Right atrium auricular region (tissue), 2 donors: ENCODE data around the gene SMAD2. TPM values are rescaled to one million over a fixed set of nuclear protein-coding genes. Genes with fewer than 3 reads are reported as not detected.

ENCODE experiments used
- DNase-seq: peaks from one replicate; pipeline ENCODE4 v3.0.0-alpha.2; 2019; ENCODE audit warnings: low spot score
- H3K27ac ChIP-seq, 2 donors: fragments of 200-600 bp; sonication (generic); 1 replicate in 1 of 2; 2 replicates in 1 of 2; pipeline ENCODE4 v1.5.1; 2016 to 2019
- H3K27me3 ChIP-seq, 2 donors: fragments of 200-600 bp; sonication (generic); one replicate each; pipeline versions ENCODE4 v1.5.1 to v1.6.0; 2017 to 2019
- H3K36me3 ChIP-seq: fragments of 200-600 bp; sonication (generic); one replicate; pipeline ENCODE4 v1.5.1; 2016
- H3K4me1 ChIP-seq, 2 donors: fragments of 200-600 bp; sonication (generic); one replicate each; pipeline versions ENCODE4 v1.5.1 to v1.6.0; 2017 to 2019
- H3K4me3 ChIP-seq, 2 donors: fragments of 200-600 bp; sonication (generic); 1 replicate in 1 of 2; 2 replicates in 1 of 2; pipeline ENCODE4 v1.5.1; 2017 to 2019; ENCODE audit warnings: mild to moderate bottlenecking in 1 of 2, moderate library complexity in 1 of 2
- H3K9me3 ChIP-seq, 2 donors: fragments of 200-600 bp; sonication (generic); one replicate each; pipeline ENCODE4 v1.5.1; 2019
- CTCF ChIP-seq, 2 donors: fragments of 200-600 bp; sonication (generic); IDR thresholded peaks; one replicate each; pipeline ENCODE4 v1.5.1; 2019; ENCODE audit warnings: antibody characterized with exemption in 2 of 2
- total RNA-seq, 2 donors: library from RNA; depleted of rRNA; stranded (reverse); fragments of >200 nt; gene quantifications; one replicate each; pipeline ENCODE4 v1.1.0, GENCODE V29; 2016

The SMAD2 gene
- total RNA-seq, 2 donors from 2014 or later: 54.8 to 81.1 TPM

- Histone ChIP-seq H3K4me3 (no peak overlapping the region), H3K4me1 (peaks cover 0 to 7% of the 10 kb centered on the region in 2 donors), H3K9me3 (no peaks in the 10 kb centered on the region), H3K27ac (no peak overlapping the region), H3K27me3 (no peaks in the 10 kb centered on the region), H3K36me3 (peaks cover 6% of the 10 kb centered on the region)
- TF ChIP-seq CTCF (IDR thresholded peaks at IDR 0.05): no peak
- DNase-seq: no peak
Observed at GRCh38 chr18:47876813-47877212, 53.6 kb downstream of the SMAD2 start.

DNA sequence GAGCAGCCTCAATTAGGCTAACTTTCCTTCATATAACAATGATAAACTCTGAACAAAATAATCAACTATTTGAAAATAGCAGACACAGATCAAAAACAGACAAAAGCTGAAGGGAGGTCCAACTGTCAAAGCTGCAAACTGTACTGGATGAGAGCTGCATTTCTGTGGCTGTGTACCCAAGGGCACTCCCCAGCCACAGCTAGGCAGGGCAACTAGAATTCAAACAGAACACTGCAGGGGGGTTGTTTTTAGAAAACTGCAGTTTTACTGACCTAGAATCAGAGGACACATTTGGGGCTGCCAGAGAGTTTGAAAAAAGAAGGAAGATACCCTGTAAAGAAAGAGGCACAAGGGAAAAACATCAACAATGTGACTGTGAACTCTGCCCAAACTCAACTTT, 56.8 kb downstream of the SMAD2 start:
- H3K9me3 ChIP-seq: no peaks in the 10 kb centered on the region
- no peak for DNase-seq

DNA sequence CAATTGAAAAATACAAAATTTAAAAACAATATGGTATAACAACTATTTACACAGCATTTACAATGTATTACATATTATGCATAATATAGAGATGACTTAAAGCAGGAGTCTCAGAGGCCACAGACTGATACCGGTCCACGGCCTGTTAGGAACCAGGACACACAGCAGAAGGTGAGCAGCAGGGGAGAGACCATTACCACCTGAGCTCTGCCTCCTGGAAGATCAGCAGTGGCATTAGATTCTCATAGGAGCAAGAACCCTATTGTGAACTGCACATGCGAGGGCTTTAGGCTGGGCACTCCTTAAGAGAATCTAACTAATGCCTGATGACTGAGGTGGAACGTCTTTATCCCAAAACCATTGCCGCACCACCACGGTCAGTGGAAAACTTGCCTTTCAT, 58.0 kb downstream of the SMAD2 start:
- no peak overlapping the region for H3K27ac ChIP-seq
- no peaks in the 10 kb centered on the region for H3K27me3 ChIP-seq
- DNase-seq: no peak
- TF ChIP-seq CTCF (IDR thresholded peaks at IDR 0.05): no peak
- no peak overlapping the region for H3K4me3 ChIP-seq
- no peaks in the 10 kb centered on the region for H3K9me3 ChIP-seq
- H3K4me1 ChIP-seq: peaks cover 0 to 7% of the 10 kb centered on the region in 2 donors
- peaks cover 4% of the 10 kb centered on the region for H3K36me3 ChIP-seq

More for the DNA sequence above, 56.8 kb downstream of the SMAD2 start:
- no peak overlapping the region for H3K27ac ChIP-seq
- no peak overlapping the region for H3K4me3 ChIP-seq
- no peaks in the 10 kb centered on the region for H3K27me3 ChIP-seq
- TF ChIP-seq CTCF (IDR thresholded peaks at IDR 0.05): no peak
- H3K4me1 ChIP-seq: peaks cover 0 to 7% of the 10 kb centered on the region in 2 donors
- H3K36me3 ChIP-seq: peaks cover 4% of the 10 kb centered on the region

DNA sequence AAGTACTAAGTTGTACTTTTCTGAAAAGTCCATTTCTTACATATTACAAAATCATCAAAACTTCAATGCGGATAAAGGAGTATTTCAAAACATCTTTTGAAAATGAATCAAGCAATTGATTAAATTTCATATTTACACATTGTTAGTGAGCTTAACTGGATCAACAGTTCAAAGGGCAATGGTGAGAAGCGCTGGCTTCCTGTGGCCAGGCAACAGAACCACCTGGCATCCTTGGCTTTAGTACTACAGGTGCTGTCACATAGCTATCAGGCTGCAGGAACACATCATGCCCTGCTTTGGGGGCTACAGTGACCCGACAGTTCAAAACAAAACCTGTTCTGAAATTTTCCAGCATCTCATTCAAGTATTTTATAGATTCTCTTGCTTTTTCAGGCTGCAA, 59.2 kb downstream of the SMAD2 start:
- DNase-seq: no peak
- H3K36me3 ChIP-seq: peaks cover 4% of the 10 kb centered on the region
- no peak overlapping the region for H3K27ac ChIP-seq
- no peaks in the 10 kb centered on the region for H3K9me3 ChIP-seq
- no peaks in the 10 kb centered on the region for H3K27me3 ChIP-seq
- H3K4me3 ChIP-seq: no peak overlapping the region
- TF ChIP-seq CTCF (IDR thresholded peaks at IDR 0.05): no peak
- peaks cover 0 to 7% of the 10 kb centered on the region in 2 donors for H3K4me1 ChIP-seq

DNA sequence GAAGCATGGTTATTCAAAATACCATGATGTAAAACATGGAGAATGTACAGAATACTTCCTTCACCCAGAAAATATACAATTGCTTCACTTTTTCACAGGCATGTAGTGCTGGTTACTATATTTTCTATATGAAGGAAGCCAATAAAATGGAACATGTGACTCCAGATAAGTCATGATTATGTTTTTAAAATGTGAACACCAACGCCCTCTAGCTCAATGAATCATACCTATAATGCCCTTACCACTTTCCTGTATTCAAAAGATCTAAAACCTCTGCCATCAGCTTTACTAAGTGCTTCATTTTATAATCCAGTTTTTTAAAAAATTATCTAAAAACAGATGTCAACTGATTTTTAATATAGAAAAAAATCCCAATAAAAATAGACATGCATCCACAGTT, 59.9 kb downstream of the SMAD2 start:
- no peak for TF ChIP-seq CTCF (IDR thresholded peaks at IDR 0.05)
- no peak for DNase-seq
- Histone ChIP-seq H3K36me3 (peaks cover 4% of the 10 kb centered on the region), H3K4me3 (no peak overlapping the region), H3K9me3 (no peaks in the 10 kb centered on the region), H3K4me1 (peaks cover 0 to 7% of the 10 kb centered on the region in 2 donors), H3K27ac (no peak overlapping the region), H3K27me3 (no peaks in the 10 kb centered on the region)

GRCh38 chr18:47868744-47869143, 61.7 kb downstream of the SMAD2 start:
- Histone ChIP-seq H3K4me3 (no peak overlapping the region), H3K27ac (no peak overlapping the region), H3K27me3 (no peaks in the 10 kb centered on the region), H3K4me1 (peaks cover 0 to 4% of the 10 kb centered on the region in 2 donors), H3K9me3 (no peaks in the 10 kb centered on the region), H3K36me3 (peaks cover 4% of the 10 kb centered on the region)
- TF ChIP-seq CTCF (IDR thresholded peaks at IDR 0.05): no peak
- DNase-seq: no peak
